ENCODE data around the gene SLC46A3. TPM values are rescaled to one million over a fixed set of nuclear protein-coding genes. Genes with fewer than 3 reads are reported as not detected.
A peak's percentile ranks its signal among the peaks of the same experiment; 100 is the strongest.

The SLC46A3 gene
- total and polyA plus RNA-seq, 2 of the 13 experiments (the other 11 are each of a cell fraction or from before 2014, with no cell fraction given) = not detected

DNA sequence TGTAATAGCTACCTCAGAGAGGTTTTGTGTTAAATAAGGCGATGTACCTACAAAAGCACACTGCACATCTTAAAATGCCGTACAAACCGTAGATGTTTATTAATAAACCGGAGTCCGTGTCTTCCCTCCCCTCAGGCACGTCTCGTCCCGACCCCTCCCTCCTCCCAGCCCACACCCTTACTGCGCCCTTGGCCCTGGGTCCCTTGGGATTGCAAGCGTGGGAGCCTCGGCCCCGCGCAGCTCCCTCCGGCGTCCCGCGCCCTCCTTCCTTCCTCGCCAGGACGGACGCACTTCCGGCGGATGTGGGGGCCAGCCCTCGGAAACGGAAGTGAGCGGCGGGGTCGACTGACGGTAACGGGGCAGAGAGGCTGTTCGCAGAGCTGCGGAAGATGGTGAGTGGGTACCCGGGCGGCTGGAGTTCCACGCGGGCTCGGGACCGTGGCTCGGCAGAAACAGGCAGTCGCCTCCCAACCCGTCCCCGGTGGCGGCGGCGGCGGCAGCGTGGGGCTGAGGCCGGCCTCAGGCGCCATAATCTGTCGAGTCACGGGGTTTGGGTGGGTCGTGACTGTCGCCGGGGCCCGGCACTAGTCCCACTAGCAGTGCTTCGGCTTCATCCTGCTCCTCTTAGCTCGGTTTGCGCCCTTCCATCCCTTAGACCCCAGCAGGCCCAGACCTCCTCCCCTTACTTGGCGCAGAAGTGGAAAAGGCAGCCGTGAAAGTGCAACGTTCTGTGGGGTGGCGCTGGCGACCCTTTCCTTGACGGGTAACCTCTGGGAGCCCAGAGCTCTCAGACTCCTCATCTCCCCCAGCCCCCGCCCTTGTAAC is 59.8 kb downstream of the SLC46A3 start, which contains the start of gene POMP (continued):
- TF ChIP-seq, protein P1, sequence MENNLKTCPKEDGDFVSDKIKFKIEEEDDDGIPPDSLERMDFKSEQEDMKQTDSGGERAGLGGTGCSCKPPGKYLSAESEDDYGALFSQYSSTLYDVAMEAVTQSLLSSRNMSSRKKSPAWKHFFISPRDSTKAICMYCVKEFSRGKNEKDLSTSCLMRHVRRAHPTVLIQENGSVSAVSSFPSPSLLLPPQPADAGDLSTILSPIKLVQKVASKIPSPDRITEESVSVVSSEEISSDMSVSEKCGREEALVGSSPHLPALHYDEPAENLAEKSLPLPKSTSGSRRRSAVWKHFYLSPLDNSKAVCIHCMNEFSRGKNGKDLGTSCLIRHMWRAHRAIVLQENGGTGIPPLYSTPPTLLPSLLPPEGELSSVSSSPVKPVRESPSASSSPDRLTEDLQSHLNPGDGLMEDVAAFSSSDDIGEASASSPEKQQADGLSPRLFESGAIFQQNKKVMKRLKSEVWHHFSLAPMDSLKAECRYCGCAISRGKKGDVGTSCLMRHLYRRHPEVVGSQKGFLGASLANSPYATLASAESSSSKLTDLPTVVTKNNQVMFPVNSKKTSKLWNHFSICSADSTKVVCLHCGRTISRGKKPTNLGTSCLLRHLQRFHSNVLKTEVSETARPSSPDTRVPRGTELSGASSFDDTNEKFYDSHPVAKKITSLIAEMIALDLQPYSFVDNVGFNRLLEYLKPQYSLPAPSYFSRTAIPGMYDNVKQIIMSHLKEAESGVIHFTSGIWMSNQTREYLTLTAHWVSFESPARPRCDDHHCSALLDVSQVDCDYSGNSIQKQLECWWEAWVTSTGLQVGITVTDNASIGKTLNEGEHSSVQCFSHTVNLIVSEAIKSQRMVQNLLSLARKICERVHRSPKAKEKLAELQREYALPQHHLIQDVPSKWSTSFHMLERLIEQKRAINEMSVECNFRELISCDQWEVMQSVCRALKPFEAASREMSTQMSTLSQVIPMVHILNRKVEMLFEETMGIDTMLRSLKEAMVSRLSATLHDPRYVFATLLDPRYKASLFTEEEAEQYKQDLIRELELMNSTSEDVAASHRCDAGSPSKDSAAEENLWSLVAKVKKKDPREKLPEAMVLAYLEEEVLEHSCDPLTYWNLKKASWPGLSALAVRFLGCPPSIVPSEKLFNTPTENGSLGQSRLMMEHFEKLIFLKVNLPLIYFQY (CRISPR knock-in tag; IDR thresholded peaks at IDR 0.05; ENCODE audit: borderline replicate concordance) = no peak
- TF ChIP-seq ETV6 (CRISPR knock-in tag; conservative IDR thresholded peaks at IDR 0.05) = peak; percentile 59; the same call in 1 of the 2 replicates
- TF ChIP-seq BCL6 (CRISPR knock-in tag; IDR thresholded peaks at IDR 0.05) = 0 out of 2 replicates have a peak, but pooled peaks have one; percentile 38
- peak; percentile 16; the same call in 1 of the 2 replicates for TF ChIP-seq NFE2L2 (IDR thresholded peaks at IDR 0.05; ENCODE audit: low read length)
- TF ChIP-seq, protein P2, sequence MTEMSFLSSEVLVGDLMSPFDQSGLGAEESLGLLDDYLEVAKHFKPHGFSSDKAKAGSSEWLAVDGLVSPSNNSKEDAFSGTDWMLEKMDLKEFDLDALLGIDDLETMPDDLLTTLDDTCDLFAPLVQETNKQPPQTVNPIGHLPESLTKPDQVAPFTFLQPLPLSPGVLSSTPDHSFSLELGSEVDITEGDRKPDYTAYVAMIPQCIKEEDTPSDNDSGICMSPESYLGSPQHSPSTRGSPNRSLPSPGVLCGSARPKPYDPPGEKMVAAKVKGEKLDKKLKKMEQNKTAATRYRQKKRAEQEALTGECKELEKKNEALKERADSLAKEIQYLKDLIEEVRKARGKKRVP (CRISPR knock-in tag; IDR thresholded peaks at IDR 0.05) = 0 out of 4 replicates have a peak, but pooled peaks of 1 of the 2 experiments have one; percentile 34
- TF ChIP-seq FOXC1 (CRISPR knock-in tag; IDR thresholded peaks at IDR 0.05; ENCODE audit: borderline replicate concordance) = peak; percentile 54; the same call in 1 of the 2 replicates
- peak; percentile 85 for TF ChIP-seq ZNF33B (CRISPR knock-in tag; IDR thresholded peaks at IDR 0.05)
- no peak for TF ChIP-seq ZNF737 (CRISPR knock-in tag; IDR thresholded peaks at IDR 0.05; ENCODE audit: borderline replicate concordance)
- TF ChIP-seq KDM4B (CRISPR knock-in tag; IDR thresholded peaks at IDR 0.05) = peak; percentile 89; the same call in 1 of the 2 replicates
- no peak for TF ChIP-seq TSC22D2 (CRISPR knock-in tag; IDR thresholded peaks at IDR 0.05; ENCODE audit: borderline replicate concordance)
- no peak for TF ChIP-seq HOXA5 (CRISPR knock-in tag; IDR thresholded peaks at IDR 0.05)
- 0 out of 2 replicates have a peak, but pooled peaks have one; percentile 39 for TF ChIP-seq ZIK1 (CRISPR knock-in tag; IDR thresholded peaks at IDR 0.05; ENCODE audit: borderline replicate concordance, low read depth)
- TF ChIP-seq TCF7L2 (IDR thresholded peaks at IDR 0.05; ENCODE audit: low read depth, low read length) = no peak
- TF ChIP-seq PHB2 (IDR thresholded peaks at IDR 0.05; ENCODE audit: partially characterized antibody) = no peak
- TF ChIP-seq, protein P3, sequence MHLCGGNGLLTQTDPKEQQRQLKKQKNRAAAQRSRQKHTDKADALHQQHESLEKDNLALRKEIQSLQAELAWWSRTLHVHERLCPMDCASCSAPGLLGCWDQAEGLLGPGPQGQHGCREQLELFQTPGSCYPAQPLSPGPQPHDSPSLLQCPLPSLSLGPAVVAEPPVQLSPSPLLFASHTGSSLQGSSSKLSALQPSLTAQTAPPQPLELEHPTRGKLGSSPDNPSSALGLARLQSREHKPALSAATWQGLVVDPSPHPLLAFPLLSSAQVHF (CRISPR knock-in tag; IDR thresholded peaks at IDR 0.05) = no peak
- TF ChIP-seq, protein P4, sequence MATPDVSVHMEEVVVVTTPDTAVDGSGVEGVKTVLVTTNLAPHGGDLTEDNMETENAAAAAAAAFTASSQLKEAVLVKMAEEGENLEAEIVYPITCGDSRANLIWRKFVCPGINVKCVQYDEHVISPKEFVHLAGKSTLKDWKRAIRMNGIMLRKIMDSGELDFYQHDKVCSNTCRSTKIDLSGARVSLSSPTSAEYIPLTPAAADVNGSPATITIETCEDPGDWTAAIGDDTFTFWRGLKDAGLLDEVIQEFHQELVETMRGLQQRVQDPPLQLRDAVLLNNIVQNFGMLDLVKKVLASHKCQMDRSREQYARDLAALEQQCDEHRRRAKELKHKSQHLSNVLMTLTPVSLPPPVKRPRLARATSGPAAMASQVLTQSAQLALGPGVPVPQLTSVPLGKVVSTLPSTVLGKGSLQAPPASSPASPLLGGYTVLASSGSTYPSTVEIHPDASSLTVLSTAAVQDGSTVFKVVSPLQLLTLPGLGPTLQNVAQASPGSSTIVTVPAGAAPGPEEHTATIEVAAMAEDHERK (CRISPR knock-in tag; IDR thresholded peaks at IDR 0.05; ENCODE audit: low read depth) = peak; percentile 19; the same call in 1 of the 2 replicates
- TF ChIP-seq ZNF543 (CRISPR knock-in tag; IDR thresholded peaks at IDR 0.05) = peak; percentile 78; the same call in 1 of the 2 replicates
- no peak; a peak in 1 of 4 replicates for TF ChIP-seq EP300 (IDR thresholded peaks at IDR 0.05; ENCODE audit: low read depth in 2 of 2, low read length in 2 of 2)
- no peak for TF ChIP-seq EP300 (CRISPR knock-in tag; IDR thresholded peaks at IDR 0.05; ENCODE audit: borderline replicate concordance)
- TF ChIP-seq SIX1 (CRISPR knock-in tag; IDR thresholded peaks at IDR 0.05; ENCODE audit: borderline replicate concordance) = no peak
- peak; percentile 38; the same call in 1 of the 2 replicates for TF ChIP-seq ZBTB7B (CRISPR knock-in tag; IDR thresholded peaks at IDR 0.05)
- TF ChIP-seq ZNF550 (CRISPR knock-in tag; IDR thresholded peaks at IDR 0.05; ENCODE audit: borderline replicate concordance) = peak; percentile 75; the same call in 1 of the 2 replicates
